NCI-H2171 treated with DMSO at 0.1 percent for 48 hours (cell line): ENCODE data around the gene C12orf76.
A peak's percentile ranks its signal among the peaks of the same experiment; 100 is the strongest.

ENCODE experiments used
- DNase-seq: peaks from one replicate; lab custom pipeline; 2025; lab: John Stamatoyannopoulos, UW

C12orf76 gene

DNA sequence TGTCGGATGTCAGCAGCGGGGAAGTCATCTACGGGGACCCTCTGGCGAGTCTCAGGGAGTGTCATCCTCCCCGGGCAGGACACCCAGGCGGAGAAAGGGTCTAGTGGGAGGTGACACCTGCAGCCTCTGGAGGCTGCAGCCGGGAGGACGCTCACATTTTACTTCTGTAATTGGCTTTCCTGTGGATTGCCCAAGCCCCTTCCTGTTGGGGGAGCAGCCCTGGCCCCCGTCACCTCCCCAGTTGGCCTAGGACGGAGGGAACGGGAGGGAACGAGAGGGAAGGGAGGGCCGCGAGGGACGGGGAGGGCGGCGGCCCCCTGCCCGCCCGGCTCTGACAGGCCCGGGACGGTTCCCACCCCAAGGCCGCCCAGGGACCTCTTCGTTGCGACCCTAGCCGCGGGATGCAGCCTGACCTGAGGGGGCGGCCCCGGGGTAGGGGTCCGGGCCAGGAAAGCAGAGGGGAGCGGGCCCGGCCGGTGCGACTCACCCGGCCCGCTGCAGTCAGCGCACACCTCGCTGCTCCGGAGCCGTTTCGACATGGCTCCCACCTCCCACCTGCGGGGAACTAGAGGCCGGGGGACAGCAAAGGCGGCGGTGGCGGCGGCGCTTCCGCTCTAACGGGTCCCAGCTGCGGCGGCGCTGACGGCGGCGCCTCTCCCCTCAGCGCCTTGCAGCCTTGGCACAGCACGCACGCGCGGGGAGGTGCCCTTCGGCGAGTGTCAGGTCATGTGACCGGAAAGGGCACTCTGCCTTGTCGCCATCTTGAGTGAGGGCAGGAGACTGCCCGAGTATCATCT lies 52.4 kb downstream of the C12orf76 start, which contains the start of gene GIT2:
Gene GIT2, minus strand, starts transcription at position 683 of the 797 bp plus-strand sequence. Its CDS starts 144 bp downstream, at position 539.
- DNase-seq: peak; percentile 94

DNA sequence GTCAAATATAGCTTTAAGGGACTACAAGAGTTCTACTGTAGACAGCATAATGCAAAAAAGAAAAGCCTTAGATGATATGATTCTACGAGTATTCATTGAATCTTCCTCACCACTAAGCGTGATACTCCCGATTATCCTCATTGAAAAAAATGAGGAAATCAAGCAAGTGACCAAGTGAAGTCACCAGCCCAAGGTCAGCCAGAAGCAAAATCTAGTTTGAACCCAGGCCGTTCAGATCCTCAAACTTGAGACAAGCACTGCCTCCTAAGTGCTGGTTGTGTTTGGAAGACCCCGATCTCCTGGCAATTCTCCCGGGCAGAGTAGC lies 53.0 kb downstream of the C12orf76 start:
- no peak for DNase-seq

DNA sequence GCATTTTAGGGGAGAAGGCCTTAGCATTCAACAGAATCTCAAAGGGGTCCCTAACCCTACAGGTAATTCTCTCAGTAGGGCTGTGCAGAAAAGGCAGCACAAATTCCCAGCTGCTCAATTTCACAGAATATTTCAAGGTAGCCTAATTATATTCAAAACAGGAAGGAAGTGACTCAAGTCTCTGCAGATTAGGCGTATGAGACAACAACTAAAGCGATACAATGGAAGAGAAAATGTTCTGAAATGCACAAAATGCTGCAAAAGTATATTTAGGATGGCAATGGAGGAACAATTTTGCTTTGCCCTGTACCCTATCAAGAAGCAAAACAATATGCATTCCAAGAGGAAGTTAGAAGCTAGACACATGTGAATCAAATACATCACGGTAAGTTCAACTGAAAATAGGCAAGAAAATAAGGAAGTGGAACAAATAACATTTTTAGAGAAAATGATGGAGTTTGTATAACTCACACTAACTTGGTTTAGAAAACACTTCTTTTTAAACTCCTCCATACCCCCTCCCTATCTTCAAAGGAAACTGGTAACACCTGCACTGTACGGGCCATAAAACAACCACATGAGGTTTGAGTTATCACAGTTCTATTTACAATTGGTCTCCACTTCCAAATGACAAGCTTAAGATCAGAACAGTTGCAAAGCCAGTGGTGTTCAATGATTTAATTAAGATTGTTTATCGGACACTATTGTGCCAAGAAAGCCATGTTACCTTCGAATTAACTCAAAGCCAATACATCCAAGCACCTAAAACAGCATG lies 53.7 kb downstream of the C12orf76 start:
- DNase-seq: no peak

DNA sequence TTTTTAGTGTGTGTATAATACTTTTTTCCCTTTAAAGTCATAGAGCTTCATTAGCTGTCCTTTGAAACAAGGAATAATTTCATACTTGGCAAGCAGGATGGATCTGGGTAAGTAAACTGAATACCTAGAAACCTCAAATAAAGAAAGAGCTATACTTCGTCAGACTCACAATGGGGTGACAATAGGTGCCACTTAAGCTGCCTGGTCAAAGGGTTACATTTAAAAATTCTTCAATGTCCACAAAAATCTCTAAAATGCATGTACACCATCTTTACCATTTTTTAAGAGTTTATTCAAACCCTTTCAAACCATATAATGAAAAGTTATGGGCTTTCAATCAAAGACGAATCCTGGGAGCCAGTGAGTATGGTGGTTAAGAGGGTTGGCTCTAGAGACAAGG lies 55.2 kb downstream of the C12orf76 start:
- no peak for DNase-seq

DNA sequence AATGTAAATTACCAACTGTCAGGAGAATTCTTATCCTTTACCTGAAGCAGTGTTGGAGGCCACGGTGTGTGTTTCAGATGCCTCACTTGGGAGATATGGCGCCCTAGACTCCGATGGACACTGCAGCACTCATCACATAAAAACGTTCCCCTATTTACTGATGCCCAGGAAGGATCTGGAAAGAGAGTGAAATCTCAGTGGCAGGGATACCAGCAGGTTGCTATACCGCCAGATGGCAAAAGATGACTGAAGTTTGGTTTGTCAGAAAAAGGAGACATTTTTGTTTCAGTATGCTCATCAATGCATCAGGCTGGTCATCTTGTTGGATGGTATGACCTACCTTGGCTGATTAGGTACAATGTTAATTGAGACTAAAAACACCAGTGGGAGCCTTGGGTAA lies 56.7 kb downstream of the C12orf76 start:
- no peak for DNase-seq
